GM21360 (cell line): ENCODE data around the gene ASPDH.
A peak's percentile ranks its signal among the peaks of the same experiment; 100 is the strongest.

ENCODE experiments used
- ATAC-seq: cut with Tn5 transposase; IDR thresholded peaks from one replicate; pipeline ENCODE4 v1.9.1; 2021; ENCODE audit warnings: mild to moderate bottlenecking, moderate library complexity; ENCODE audit not compliant: unreplicated experiment

Gene ASPDH

GRCh38 chr19:50516456-50516855 lies 2.7 kb upstream of the ASPDH start:
- no peak for ATAC-seq

- ATAC-seq, result no peak
These were observed 1.5 kb upstream of the ASPDH start for GRCh38 chr19:50515168-50515561.

- no peak for ATAC-seq
These were observed 844 bp upstream of the ASPDH start for GRCh38 chr19:50514346-50515167.

GRCh38 chr19:50512999-50513745 lies 541 bp downstream of the ASPDH start:
- no peak for ATAC-seq

GRCh38 chr19:50512112-50512998 lies 1.4 kb downstream of the ASPDH start:
- ATAC-seq, result no peak

GRCh38 chr19:50511069-50511822 lies 2.5 kb downstream of the ASPDH start, which contains the start of gene JOSD2:
JOSD2 (minus strand) TSS chr19:50511191; CDS start chr19:50510431, 760 bp downstream.
- peak; percentile 73 for ATAC-seq

- no peak for ATAC-seq
These were observed 3.0 kb downstream of the ASPDH start for GRCh38 chr19:50510700-50511068.

GRCh38 chr19:50510121-50510670 lies 3.5 kb downstream of the ASPDH start:
- no peak for ATAC-seq

GRCh38 chr19:50509366-50509765 lies 4.3 kb downstream of the ASPDH start:
- no peak for ATAC-seq

GRCh38 chr19:50508843-50509190 lies 4.9 kb downstream of the ASPDH start:
- ATAC-seq, result no peak

GRCh38 chr19:50507376-50507775 lies 6.3 kb downstream of the ASPDH start:
- no peak for ATAC-seq

GRCh38 chr19:50506700-50507099 lies 7.0 kb downstream of the ASPDH start:
- no peak for ATAC-seq

GRCh38 chr19:50505856-50506611 lies 7.7 kb downstream of the ASPDH start:
- no peak for ATAC-seq

- no peak for ATAC-seq
These were observed 11.9 kb downstream of the ASPDH start for GRCh38 chr19:50501568-50502475.

- ATAC-seq, result no peak
These were observed 12.5 kb downstream of the ASPDH start for GRCh38 chr19:50501186-50501567.

- ATAC-seq, result no peak
These were observed 13.0 kb downstream of the ASPDH start for GRCh38 chr19:50500753-50501151.

GRCh38 chr19:50500060-50500752 lies 13.5 kb downstream of the ASPDH start:
- ATAC-seq, result no peak
